COLO668 (cell line): ENCODE data around the gene CAPZB.
A peak's percentile ranks its signal among the peaks of the same experiment; 100 is the strongest.

Experiments used
- DNase-seq: peaks from one replicate; lab custom pipeline; 2025; ENCODE audit not compliant: unreplicated experiment; lab: John Stamatoyannopoulos, UW

The CAPZB gene

DNA sequence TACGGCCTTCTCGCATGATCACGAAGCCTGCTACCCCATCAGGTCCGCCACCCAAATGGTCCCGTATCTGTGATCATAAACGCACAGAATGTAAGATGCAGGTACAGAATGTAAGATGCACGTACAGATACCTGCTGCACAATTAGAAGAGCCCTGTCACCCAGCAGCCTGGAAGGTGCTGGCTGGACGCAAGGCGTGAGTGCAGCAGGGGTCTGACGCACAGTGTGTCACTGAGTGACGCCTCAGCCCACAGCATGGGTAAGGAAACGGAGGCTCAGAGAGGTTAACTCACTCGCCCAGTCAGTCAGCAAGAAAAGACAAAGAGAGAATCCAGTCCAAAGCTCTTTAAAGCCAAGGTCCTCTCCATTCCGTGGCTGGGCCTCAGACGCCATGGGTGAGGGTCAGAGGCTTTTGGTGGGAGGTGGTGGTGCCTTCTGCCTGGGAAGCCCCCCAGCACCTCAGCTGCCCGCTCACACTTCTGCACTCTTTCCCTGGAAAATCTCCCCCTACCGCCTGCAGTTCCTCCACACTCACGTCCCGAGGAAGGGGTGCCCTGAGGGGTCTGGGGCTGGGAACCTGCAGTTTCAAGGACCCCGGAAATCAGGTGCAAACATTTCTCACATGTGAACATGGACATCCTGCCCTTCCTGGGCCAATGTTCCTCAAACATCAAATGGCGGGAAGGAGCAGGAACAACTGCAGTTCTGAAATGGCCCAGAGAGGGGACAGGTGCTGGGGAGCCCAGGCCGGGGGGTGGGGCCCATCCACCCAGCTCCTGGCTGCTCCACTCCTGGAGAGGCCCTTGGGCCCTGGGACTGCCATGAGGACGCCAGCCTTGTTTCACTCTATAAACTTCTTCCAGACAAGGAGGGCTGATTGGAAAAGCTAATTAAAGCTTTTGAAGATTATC lies 113.9 kb downstream of the CAPZB start:
- DNase-seq: no peak

DNA sequence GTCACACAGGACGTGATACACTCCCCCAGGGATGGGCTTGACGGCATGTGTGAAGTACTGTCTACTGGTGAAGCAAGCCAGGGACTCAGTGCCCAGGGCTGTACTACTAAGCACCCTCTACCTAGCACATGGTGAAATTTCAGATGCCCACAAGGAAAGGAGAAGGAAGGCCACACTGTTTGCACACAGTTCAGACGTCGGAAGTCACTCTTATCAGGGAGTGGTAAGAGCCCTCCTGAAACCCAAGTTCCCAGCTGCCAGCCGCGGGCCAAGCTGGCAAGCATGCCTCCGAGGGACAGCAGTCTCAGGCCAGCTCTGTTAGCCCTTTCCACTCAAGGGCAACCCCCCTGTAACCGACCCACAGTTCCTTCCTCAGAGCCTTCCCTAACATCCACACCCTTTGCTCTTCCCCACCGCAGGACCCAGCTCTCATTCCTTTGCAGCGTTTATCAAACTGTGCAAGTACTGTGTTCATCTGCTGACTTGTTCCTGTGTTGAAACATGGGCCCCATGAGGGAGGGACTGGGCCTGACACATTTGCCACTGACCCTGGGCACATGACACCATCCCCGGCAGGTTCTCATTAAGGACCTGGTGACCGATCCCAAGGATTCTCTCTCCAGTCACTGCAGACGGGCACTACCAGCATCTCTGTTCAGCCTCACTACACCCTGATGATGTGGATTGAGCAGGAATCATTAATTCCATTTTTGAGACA lies 114.7 kb downstream of the CAPZB start:
- DNase-seq: no peak

DNA sequence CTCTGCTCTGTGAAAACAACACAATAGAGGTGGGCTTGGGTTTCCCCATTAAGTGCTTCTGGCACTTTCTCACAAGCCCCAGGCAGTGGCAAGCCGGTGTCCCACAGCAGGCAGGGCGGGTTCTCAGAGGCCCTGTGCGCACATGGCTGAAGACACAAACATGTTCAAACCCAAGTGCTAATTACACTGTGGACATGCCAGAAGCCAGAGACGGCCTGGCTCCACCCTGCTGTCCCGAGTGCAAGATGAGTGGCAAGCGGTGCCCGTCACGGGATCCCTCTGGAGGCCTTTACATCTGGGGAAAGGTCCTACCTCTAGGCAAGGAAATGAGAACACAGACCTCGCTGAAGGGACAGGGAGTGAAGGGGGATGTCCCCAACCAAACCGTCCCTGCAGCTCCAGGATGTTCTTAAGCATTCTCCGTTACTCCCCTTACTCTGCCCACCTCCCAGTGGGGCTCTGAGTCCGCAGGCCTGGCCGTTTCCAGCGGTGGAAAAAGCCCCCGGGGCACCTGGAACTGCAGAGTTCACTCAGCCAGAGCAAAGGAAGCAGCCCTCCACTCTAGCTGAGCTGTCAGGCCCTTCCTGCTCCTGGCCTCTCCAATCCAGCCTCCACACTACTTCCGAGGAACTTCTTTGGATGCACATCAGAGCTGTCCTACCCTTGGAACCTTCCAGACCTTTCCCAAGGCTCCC lies 115.8 kb downstream of the CAPZB start:
- DNase-seq: no peak

- DNase-seq: no peak
Measured at GRCh38 chr1:19368964-19369363, 116.4 kb downstream of the CAPZB start.

- no peak for DNase-seq
Measured at GRCh38 chr1:19368050-19368449, 117.3 kb downstream of the CAPZB start.

- DNase-seq: no peak
Measured at GRCh38 chr1:19367584-19368041, 117.7 kb downstream of the CAPZB start.

DNA sequence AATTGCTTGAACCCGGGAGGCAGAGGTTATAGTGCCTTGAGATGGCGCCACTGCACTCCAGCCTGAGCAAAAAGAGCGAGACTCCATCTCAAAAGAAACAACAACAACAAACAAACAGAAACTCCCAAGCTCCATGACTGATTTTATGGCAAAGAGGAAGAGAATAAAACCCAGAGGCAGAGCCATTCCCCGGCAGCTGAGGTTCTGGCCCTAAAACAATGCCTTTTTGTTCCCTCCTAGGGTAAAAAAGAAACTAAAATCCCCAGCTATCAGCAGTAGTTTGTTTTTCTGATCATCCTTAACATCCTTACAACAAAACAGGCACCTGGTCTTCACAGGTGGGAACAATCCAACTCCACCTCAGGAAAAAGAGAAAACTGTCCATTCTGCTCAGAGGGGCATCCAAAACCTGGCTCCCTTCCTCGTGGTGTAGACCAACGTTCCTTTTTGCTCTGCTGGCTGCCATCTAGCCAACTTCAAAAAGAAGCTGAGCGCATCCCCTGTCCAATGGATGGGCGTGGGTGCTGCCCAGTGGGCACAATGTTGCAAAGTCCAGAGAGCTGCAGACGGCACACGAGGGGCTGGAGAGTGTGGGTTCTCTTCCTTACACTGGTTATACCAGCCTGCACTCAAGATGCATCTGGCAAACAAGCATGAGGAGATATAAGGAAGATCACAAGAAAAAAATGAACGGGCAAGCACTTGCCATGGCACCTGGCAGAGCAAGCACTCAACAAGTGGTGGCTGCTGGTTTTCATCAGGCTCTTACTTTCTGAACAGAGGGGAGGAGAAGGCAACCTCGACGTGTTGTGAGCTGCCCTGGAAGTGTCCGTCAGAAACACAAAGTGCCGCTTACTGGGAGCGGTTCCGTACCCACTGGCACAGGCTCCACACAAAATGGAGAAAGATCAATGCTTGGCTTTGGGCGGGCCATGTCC lies 118.5 kb downstream of the CAPZB start:
- no peak for DNase-seq

DNA sequence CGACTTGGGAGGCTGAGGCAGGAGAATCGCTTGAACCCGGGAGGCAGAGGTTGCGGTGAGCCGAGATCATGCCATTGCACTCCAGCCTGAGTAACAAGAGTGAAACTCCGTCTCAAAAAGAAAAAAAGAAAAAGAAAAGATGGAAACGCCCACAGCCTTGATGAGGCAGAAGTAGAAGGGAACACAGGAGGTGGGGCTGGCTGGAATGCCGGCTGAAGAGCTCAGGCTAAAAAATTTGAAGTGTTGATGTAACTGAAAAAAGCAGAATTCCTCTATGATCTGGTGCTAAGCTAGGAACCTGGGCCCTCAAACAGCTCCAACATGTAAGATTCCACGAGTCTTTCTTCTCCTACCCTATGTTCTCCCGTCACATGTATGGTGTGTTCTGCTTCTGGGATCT lies 119.6 kb downstream of the CAPZB start:
- no peak for DNase-seq

- DNase-seq: no peak
Measured at GRCh38 chr1:19363536-19364152, 121.7 kb downstream of the CAPZB start.

- DNase-seq: no peak
Measured at GRCh38 chr1:19361611-19362147, 123.7 kb downstream of the CAPZB start.

DNA sequence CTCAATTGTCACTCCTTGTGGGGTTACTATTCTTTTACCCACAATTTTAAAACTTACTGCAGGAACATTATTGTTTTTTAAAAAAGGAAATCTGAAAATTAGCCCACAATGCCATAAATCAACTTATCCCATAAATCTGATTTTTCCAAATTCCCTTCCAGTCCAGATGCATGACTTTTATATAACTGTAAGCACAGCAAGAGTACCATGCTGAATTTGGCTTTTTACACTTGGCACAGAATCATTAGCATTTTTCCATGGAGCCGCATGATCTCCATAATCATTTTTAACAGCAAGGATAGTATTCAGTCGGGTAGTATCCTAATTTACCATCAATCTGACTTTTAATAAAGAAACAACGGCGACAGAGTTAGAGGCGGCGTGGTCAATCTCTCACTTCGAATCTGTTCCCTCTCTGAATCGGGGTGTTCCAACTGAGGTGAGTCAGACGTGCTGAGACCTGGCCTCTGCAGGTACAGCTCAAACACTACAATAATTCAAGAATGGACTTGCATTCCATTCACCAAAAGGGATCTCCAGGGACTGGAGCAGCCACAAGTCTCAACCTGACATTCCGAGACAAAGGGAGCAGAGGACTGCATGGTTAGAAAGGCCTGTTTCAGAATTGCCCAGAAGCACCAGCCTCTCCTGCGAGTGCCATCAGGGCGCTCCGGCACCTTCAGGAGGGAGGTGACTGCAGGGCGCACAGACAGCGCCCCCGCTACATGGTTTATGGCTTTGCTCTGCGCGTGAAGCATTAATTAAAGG lies 124.3 kb downstream of the CAPZB start:
- no peak for DNase-seq

DNA sequence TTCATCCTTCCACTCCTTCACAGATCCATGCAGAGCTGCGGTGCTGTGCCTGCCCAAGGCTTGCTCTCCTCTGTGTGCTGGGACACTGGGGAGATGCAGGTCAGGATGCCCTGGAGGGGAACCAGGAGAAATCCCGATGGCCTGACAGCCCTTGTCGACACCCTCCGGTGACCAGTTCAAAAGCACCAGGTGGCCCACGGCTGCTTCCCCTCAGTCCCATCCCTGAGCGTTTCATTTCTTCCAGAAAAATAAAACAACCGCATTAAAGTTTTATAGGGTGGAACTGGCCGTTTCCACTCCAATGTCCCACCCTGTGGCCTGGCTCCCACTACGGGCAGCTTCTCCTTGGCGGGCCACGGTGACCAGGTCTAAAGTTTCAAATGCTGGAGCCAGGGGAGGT lies 124.9 kb downstream of the CAPZB start:
- DNase-seq: no peak

DNA sequence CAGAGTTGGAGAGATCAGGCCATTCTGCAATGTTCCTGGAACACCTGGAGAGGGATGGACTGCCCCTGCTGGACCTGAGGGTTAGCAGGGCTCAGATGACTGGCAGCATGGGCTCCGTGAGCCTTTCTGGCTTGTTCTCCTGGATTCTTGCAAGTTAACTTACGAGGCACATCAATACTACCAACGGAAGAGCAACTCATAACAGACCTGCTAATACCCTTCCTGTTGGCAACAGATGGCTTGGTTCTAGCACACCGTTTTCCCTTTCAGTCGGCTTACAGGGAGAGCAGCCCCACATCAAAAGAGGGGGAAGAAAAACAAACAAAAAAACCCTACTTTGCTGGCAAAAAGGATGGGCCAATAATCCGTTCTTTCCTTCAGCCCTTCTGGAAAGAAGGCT lies 125.3 kb downstream of the CAPZB start:
- DNase-seq: no peak

DNA sequence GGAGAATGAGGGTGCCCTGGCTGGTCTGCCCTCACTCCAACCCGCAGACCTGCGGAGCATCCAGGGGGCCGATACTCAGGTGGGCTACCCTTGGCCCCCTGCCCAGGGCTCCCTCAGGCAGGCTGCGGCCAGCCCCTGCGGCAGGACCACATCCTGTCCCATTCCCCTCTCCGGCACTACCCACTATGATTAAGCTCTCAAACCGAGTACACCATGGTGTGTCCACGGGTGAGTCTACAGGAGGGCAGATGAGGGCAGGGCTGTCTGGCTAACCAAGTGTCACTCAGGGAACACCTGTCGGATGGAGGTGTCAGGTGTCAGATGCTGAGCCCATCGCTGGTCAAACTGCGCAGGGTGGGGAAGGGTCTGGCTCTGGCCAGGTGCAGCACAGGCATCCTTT lies 126.0 kb downstream of the CAPZB start:
- peak; percentile 88 for DNase-seq

- no peak for DNase-seq
Measured at GRCh38 chr1:19358710-19359109, 126.6 kb downstream of the CAPZB start.

DNA sequence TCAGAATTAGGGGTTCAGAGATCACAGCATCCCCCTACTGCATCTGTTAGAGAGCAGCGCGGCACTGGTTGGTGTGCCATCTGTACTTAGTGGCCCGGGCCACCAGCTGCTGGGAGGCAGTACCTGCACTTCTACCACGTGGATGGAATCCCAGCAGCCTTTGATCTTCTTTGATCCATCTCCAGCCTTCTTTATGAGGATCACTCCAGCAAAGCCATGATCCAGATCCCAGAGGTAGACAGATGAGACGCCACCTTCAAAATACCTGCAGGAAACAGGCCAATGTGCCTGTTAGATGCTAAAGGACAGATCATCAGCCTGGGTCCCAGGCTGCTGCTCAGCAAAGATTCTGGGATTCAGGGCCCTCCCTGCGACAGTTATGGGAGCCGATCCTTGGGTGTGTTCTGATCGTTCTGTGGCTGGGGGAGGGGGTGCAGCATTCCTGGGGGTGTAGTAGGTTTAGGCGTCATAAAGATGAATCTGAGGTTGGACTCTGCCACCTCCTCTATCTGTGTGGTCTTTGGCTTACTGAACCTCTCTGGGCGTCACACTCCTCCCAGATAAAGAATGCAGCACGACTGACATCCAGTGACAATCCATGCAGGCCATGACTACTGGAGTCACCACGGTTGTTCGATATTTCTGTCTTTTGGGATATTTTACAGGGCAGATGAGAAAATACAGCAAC lies 127.9 kb downstream of the CAPZB start:
- DNase-seq: no peak

- DNase-seq: peak; percentile 96
Measured at GRCh38 chr1:19356266-19356665, 129.1 kb downstream of the CAPZB start.

DNA sequence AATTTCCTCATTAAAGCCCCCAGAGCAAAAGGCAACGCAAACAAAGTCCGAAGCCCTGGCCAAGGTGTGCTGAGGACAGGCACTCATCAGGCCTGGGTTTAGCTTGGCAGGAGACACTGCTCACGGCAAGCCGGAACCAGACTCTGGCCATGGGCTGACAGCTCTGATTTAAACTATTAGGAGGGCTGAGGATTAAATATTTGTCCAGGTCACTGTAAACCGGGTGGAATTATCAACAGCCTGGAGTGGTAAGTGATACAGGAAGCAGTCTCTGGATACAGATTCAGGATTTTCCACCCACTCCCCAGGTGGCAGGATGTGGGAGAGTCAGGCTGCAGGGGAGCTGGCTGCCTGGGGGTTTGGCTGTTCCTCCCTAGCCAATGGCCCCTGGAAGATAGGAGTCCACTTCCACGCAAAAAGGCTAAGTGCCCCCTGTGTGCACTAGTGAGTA lies 130.8 kb downstream of the CAPZB start:
- peak; percentile 83 for DNase-seq
